Fibroblast of lung (primary cell): ENCODE results near the gene PLK3. TPM values are rescaled to one million over a fixed set of nuclear protein-coding genes. Genes with fewer than 3 reads are reported as not detected.

Experiments used
- DNase-seq, 2 donors: peaks; one replicate each; pipeline versions ENCODE4 v3.0.0 to v3.0.0-alpha.2; 2010; ENCODE audit warnings: low read depth in 2 of 2
- H2AFZ ChIP-seq: 2 replicates; pipeline ENCODE4 v1.5.1; 2012; ENCODE audit warnings: low read length, control low read depth, inconsistent platforms
- H3K27ac ChIP-seq: 2 replicates; pipeline ENCODE4 v1.5.1; 2011; ENCODE audit warnings: low read length, control low read depth; ENCODE audit not compliant: insufficient read depth
- H3K27me3 ChIP-seq: 2 replicates; pipeline ENCODE4 v1.5.1; 2011; ENCODE audit warnings: mild to moderate bottlenecking, low read length; ENCODE audit not compliant: control insufficient read depth, insufficient read depth
- H3K36me3 ChIP-seq: 2 replicates; pipeline ENCODE4 v1.5.1; 2011; ENCODE audit warnings: low read length; ENCODE audit not compliant: control insufficient read depth, insufficient read depth
- H3K4me1 ChIP-seq: 2 replicates; pipeline ENCODE4 v1.5.1; 2011; ENCODE audit warnings: low read length; ENCODE audit not compliant: control insufficient read depth, insufficient read depth; ENCODE audit errors: extremely low read depth
- H3K4me2 ChIP-seq: 2 replicates; pipeline ENCODE4 v1.5.1; 2011; ENCODE audit warnings: low read length, control low read depth; ENCODE audit not compliant: insufficient read depth; ENCODE audit errors: extremely low read depth
- H3K4me3 ChIP-seq, 4 experiments: fragments of 200-600 bp in 1 of 4; sonication (generic) in 1 of 4; replicated peaks in 1 of 4; 2 replicates each; pipeline ENCODE4 v1.5.1; 2011 to 2016; ENCODE audit warnings: low read length in 4 of 4, low read depth in 3 of 4, mild to moderate bottlenecking in 3 of 4, control low read depth in 2 of 4, inconsistent platforms in 1 of 4, mixed read lengths in 1 of 4; ENCODE audit not compliant: insufficient read depth in 1 of 4; ENCODE audit errors: control extremely low read depth in 1 of 4
- H3K79me2 ChIP-seq: 2 replicates; pipeline ENCODE4 v1.5.1; 2012; ENCODE audit warnings: mild to moderate bottlenecking, low read length, inconsistent platforms; ENCODE audit not compliant: control insufficient read depth, insufficient read depth
- H3K9ac ChIP-seq: 2 replicates; pipeline ENCODE4 v1.5.1; 2011; ENCODE audit warnings: mild to moderate bottlenecking, low read length, control low read depth; ENCODE audit not compliant: insufficient read depth
- H3K9me3 ChIP-seq: 2 replicates; pipeline ENCODE4 v1.5.1; 2012; ENCODE audit warnings: low read depth, low read length; ENCODE audit not compliant: control insufficient read depth, insufficient read depth
- H4K20me1 ChIP-seq: 2 replicates; pipeline ENCODE4 v1.5.1; 2011; ENCODE audit warnings: low read length; ENCODE audit not compliant: control insufficient read depth, insufficient read depth; ENCODE audit errors: extremely low read depth
- EZH2 ChIP-seq: IDR thresholded peaks from 2 replicates; pipeline ENCODE4 v1.5.1; 2012; ENCODE audit warnings: low read length, control low read depth, mild to moderate bottlenecking; ENCODE audit errors: missing control alignments
- polyA plus RNA-seq, 2 donors: library from polyadenylated mRNA; depleted of rRNA in 1 of 2; stranded (reverse) in 1 of 2; unstranded in 1 of 2; fragments of >200 nt; gene quantifications; 2 replicates each; pipeline ENCODE4 v1.2.1, GENCODE V29; 2011 to 2012; ENCODE audit warnings: missing spikeins in 1 of 2
- total RNA-seq: library from RNA; depleted of rRNA; stranded (reverse); fragments of >200 nt; gene quantifications from 2 replicates; pipeline ENCODE4 v1.2.1, GENCODE V29; 2014
- TF ChIP-seq, protein P1 (sequence below), 2 donors: IDR thresholded peaks in 1 of 2; conservative IDR thresholded peaks in 1 of 2; 1 replicate in 1 of 2; 2 replicates in 1 of 2; pipeline ENCODE4 v1.5.1; 2011 to 2012; ENCODE audit warnings: low read length in 2 of 2, control low read depth in 1 of 2, inconsistent platforms in 1 of 2, low read depth in 1 of 2, mild to moderate bottlenecking in 1 of 2

PLK3 gene
- total and polyA plus RNA-seq, 2 donors (not counting 1 experiment from before 2014, with no cell fraction given): 12.2 to 30.6 TPM

DNA sequence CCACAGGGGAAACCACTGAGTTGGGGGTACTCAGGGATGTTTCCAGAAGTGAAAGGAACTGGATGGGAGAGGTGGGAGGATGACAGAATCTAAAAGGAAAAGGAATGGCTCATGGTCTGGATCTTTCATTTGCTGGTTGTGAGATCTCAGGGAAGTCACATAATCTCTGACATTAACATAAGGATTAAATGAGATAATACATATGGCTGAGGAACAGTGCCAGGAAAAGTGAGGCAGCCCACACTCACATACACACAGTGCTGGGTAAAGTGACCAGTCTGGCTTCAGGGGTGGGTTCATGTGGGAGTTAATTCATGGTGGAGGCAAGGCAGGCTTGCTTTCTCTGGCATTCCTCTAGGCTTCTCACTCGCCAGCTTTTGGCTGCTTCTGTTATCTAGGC lies 46.8 kb downstream of the PLK3 start:
- H3K27me3 ChIP-seq: no peaks in the 10 kb centered on the region
- no peaks in the 10 kb centered on the region for H3K36me3 ChIP-seq
- H3K79me2 ChIP-seq: no peaks in the 10 kb centered on the region
- no peak for DNase-seq
- no peak for TF ChIP-seq EZH2
- TF ChIP-seq, protein P1, sequence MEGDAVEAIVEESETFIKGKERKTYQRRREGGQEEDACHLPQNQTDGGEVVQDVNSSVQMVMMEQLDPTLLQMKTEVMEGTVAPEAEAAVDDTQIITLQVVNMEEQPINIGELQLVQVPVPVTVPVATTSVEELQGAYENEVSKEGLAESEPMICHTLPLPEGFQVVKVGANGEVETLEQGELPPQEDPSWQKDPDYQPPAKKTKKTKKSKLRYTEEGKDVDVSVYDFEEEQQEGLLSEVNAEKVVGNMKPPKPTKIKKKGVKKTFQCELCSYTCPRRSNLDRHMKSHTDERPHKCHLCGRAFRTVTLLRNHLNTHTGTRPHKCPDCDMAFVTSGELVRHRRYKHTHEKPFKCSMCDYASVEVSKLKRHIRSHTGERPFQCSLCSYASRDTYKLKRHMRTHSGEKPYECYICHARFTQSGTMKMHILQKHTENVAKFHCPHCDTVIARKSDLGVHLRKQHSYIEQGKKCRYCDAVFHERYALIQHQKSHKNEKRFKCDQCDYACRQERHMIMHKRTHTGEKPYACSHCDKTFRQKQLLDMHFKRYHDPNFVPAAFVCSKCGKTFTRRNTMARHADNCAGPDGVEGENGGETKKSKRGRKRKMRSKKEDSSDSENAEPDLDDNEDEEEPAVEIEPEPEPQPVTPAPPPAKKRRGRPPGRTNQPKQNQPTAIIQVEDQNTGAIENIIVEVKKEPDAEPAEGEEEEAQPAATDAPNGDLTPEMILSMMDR (conservative IDR thresholded peaks at IDR 0.05 in 1 of 2, IDR thresholded peaks at IDR 0.05 in 1 of 2; ENCODE audit: low read depth in 1 of 2, low read length in 2 of 2): no peak
- H3K9ac ChIP-seq: no peak overlapping the region
- H2AFZ ChIP-seq: no peak overlapping the region
- no peaks in the 10 kb centered on the region for H4K20me1 ChIP-seq
- H3K4me2 ChIP-seq: no peak overlapping the region
- no peak overlapping the region for H3K4me3 ChIP-seq
- no peaks in the 10 kb centered on the region for H3K4me1 ChIP-seq
- H3K9me3 ChIP-seq: no peaks in the 10 kb centered on the region
- H3K27ac ChIP-seq: no peak overlapping the region

DNA sequence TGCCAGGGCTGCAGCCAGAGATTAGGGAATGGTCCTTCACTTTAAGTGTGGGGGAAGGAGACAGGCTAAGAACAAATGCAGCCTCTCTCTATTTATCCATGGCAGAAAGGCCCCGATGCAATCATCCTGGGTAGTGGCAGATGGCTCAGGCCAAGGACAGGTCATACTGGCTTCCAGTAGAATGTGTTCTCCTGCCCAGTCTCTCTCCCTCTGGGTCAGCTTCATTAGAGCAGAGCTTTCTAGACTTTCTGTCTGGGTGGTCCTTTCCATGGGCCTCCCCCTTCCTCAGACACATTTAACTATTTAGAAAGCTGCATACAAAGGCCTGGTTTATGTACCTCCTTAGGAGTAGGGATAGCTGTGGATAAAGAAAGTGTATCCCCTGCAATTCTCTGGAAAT lies 47.7 kb downstream of the PLK3 start:
- TF ChIP-seq, protein P1 (conservative IDR thresholded peaks at IDR 0.05 in 1 of 2, IDR thresholded peaks at IDR 0.05 in 1 of 2; ENCODE audit: low read depth in 1 of 2, low read length in 2 of 2): no peak
- no peak for TF ChIP-seq EZH2
- Histone ChIP-seq H3K4me1 (no peaks in the 10 kb centered on the region), H3K4me2 (no peak overlapping the region), H3K9me3 (no peaks in the 10 kb centered on the region), H3K27me3 (no peaks in the 10 kb centered on the region), H3K27ac (no peak overlapping the region), H3K9ac (no peak overlapping the region), H4K20me1 (no peaks in the 10 kb centered on the region), H3K79me2 (no peaks in the 10 kb centered on the region), H3K4me3 (no peak overlapping the region), H3K36me3 (no peaks in the 10 kb centered on the region), H2AFZ (no peak overlapping the region)
- no peak for DNase-seq

DNA sequence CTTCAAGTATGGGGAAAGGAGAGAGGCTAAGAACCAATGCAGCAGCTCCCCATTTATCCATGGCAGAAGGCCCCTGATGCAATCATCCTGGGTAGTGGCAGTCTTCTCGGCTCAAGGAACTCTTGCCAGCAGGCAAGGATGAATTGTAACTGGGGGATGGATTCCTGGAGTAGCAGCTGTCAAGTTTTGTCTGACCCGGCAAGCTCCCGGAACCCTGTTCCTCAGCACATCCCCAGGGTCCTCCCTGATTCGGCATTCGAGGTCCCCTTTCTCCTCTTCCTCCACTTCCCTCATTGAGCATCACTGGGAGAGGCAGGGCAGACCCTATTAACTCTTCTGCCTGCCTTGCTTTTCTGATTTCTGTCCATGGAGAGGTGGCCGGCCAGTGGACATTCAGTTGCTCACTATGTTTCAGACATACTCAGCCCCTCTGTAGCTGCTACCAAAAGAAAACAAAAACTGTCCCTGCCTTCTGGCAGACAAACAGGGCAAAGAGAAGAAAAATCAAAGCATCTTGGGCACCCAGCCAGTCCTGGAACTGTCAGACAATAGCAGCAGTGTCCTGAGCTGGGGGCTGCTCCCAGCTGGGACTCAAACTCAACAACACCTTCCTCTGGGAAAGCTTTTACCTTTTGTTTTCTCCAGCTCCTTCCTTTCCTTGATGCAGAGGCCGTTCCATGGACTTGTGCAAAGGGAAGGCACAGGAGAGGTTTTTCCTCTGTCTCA lies 48.4 kb downstream of the PLK3 start:
- Histone ChIP-seq H3K79me2 (no peaks in the 10 kb centered on the region), H3K27ac (no peak overlapping the region), H3K4me2 (no peak overlapping the region), H3K27me3 (no peaks in the 10 kb centered on the region), H3K36me3 (no peaks in the 10 kb centered on the region), H3K4me3 (no peak overlapping the region), H3K4me1 (no peaks in the 10 kb centered on the region), H4K20me1 (no peaks in the 10 kb centered on the region), H2AFZ (no peak overlapping the region), H3K9ac (no peak overlapping the region), H3K9me3 (no peaks in the 10 kb centered on the region)
- DNase-seq: no peak
- no peak for TF ChIP-seq EZH2
- TF ChIP-seq, protein P1 (conservative IDR thresholded peaks at IDR 0.05 in 1 of 2, IDR thresholded peaks at IDR 0.05 in 1 of 2; ENCODE audit: low read depth in 1 of 2, low read length in 2 of 2): no peak
